Measurements from ENCODE around the gene NFYC.
"Not testable (repeated sequence)": the region's sequence is repeated elsewhere in the genome, so short reads cannot be mapped to it uniquely, and the experiment has no call there.

NFYC gene

GRCh38 chr1:40720493-40720892 is 29.0 kb downstream of the NFYC start:
- no peaks in the 10 kb centered on the region for H3K36me3 ChIP-seq (ENCODE audit: insufficient read depth, low read length)
- H3K27me3 ChIP-seq (ENCODE audit: insufficient read depth, low read length) = no peaks in the 10 kb centered on the region
- H3K4me3 ChIP-seq (ENCODE audit: low read depth, low read length) = no peak overlapping the region
- H3K79me2 ChIP-seq (ENCODE audit: control insufficient read depth, insufficient read depth, low read length, unreplicated experiment) = peaks cover 12% of the 10 kb centered on the region
- H3K4me1 ChIP-seq (ENCODE audit: control insufficient read depth, insufficient read depth, low read length, unreplicated experiment) = no peaks in the 10 kb centered on the region
- H2AFZ ChIP-seq (ENCODE audit: low read length, unreplicated experiment) = no peak overlapping the region
- H3K27ac ChIP-seq (ENCODE audit: low read depth, low read length) = no peak overlapping the region

DNA sequence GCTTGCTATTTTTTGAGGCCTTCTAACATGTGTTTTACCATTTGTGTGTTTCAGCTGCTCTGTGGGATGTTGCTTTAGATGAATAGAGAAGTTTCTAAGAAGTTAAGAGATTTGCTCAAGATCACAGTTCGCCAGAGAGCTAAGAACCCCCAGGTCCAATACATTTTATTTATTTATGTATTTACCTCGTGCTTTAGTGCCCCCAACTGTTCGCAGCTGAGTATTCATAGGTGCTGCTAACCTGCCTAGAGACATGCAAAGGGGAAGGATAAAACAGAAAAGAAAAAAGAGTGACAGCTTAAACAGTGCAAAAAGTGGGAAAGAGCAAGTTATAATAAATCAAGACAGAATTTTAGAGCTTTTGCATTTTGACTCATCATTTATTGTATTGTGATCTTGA is 31.1 kb downstream of the NFYC start:
- Histone ChIP-seq H3K4me1 (ENCODE audit: control insufficient read depth, insufficient read depth, low read length, unreplicated experiment) (no peaks in the 10 kb centered on the region), H3K27me3 (ENCODE audit: insufficient read depth, low read length) (no peaks in the 10 kb centered on the region), H3K79me2 (ENCODE audit: control insufficient read depth, insufficient read depth, low read length, unreplicated experiment) (peaks cover 10% of the 10 kb centered on the region), H3K36me3 (ENCODE audit: insufficient read depth, low read length) (no peaks in the 10 kb centered on the region), H2AFZ (ENCODE audit: low read length, unreplicated experiment) (no peak overlapping the region), H3K4me3 (ENCODE audit: low read depth, low read length) (no peak overlapping the region), H3K27ac (ENCODE audit: low read depth, low read length) (no peak overlapping the region)

DNA sequence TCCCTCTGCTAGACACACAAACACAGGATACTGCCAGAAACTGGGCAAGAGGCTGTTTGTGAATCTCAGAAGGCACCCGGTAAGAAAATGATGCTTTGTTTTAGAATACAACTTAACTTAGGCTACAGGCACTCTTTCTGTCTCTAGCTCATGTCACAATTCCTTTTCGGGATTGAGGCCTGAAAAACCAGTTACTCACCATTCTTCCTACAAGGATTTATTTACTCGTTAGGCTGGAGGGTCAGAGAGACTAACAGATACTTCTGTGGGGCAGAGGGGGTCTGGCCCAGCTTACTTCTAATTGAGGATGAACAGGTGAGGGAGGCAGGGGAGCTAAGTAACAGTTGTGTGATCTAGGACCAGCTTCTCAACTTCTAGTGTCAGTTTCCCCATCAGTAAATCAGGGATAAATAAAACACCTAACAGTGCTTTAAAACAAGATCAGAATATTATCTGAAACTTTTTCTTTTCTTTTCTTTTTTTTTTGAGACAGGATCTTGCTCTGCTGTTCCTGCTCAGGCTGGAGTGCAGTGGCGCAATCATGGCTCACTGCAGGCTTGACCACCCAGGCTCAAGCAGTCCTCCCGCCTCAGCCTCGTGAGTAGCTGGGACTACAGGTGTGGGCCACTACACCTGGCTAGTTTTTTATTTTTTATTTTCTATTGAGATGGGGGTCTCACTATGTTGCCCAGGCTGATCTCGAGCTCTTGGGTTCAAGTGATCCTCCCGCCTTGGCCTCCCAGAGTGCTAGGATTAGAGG is 31.9 kb downstream of the NFYC start:
- H3K79me2 ChIP-seq (ENCODE audit: control insufficient read depth, insufficient read depth, low read length, unreplicated experiment) = peaks cover 10% of the 10 kb centered on the region

DNA sequence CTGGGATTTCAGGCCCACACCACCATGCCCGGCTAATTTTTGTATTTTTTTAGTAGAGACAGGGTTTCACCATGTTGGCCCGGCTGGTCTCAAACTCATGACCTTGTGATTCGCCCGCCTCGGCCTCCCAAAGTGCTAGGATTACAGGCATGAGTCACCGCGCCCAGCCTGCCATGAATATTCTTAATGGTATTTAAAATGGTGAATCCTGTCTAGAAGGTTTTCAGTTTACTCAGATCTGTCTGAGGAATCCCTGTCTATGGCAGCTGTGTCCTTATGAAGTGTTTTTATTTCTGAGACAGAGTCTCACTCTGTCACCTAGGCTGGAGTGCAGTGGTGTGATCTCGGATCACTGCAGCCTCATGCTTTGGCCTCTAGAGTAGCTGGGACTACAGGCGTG is 36.2 kb downstream of the NFYC start:
- not testable (repeated sequence) for H3K36me3 ChIP-seq (ENCODE audit: insufficient read depth, low read length); H3K4me3 ChIP-seq (ENCODE audit: low read depth, low read length); H2AFZ ChIP-seq (ENCODE audit: low read length, unreplicated experiment); H3K27me3 ChIP-seq (ENCODE audit: insufficient read depth, low read length); H3K27ac ChIP-seq (ENCODE audit: low read depth, low read length); H3K4me1 ChIP-seq (ENCODE audit: control insufficient read depth, insufficient read depth, low read length, unreplicated experiment)
- peaks cover 13% of the 10 kb centered on the region for H3K79me2 ChIP-seq (ENCODE audit: control insufficient read depth, insufficient read depth, low read length, unreplicated experiment)

More for the DNA sequence above, 31.9 kb downstream of the NFYC start:
- no peaks in the 10 kb centered on the region for H3K27me3 ChIP-seq (ENCODE audit: insufficient read depth, low read length)
- H2AFZ ChIP-seq (ENCODE audit: low read length, unreplicated experiment) = no peak overlapping the region
- no peaks in the 10 kb centered on the region for H3K36me3 ChIP-seq (ENCODE audit: insufficient read depth, low read length)
- no peak overlapping the region for H3K4me3 ChIP-seq (ENCODE audit: low read depth, low read length)
- no peaks in the 10 kb centered on the region for H3K4me1 ChIP-seq (ENCODE audit: control insufficient read depth, insufficient read depth, low read length, unreplicated experiment)
- no peak overlapping the region for H3K27ac ChIP-seq (ENCODE audit: low read depth, low read length)

- H3K27me3 ChIP-seq (ENCODE audit: insufficient read depth, low read length); H3K27ac ChIP-seq (ENCODE audit: low read depth, low read length); H3K36me3 ChIP-seq (ENCODE audit: insufficient read depth, low read length); H2AFZ ChIP-seq (ENCODE audit: low read length, unreplicated experiment); H3K4me1 ChIP-seq (ENCODE audit: control insufficient read depth, insufficient read depth, low read length, unreplicated experiment); H3K4me3 ChIP-seq (ENCODE audit: low read depth, low read length): not testable (repeated sequence)
- peaks cover 13% of the 10 kb centered on the region for H3K79me2 ChIP-seq (ENCODE audit: control insufficient read depth, insufficient read depth, low read length, unreplicated experiment)
Measured at GRCh38 chr1:40729316-40729862, 37.9 kb downstream of the NFYC start.

DNA sequence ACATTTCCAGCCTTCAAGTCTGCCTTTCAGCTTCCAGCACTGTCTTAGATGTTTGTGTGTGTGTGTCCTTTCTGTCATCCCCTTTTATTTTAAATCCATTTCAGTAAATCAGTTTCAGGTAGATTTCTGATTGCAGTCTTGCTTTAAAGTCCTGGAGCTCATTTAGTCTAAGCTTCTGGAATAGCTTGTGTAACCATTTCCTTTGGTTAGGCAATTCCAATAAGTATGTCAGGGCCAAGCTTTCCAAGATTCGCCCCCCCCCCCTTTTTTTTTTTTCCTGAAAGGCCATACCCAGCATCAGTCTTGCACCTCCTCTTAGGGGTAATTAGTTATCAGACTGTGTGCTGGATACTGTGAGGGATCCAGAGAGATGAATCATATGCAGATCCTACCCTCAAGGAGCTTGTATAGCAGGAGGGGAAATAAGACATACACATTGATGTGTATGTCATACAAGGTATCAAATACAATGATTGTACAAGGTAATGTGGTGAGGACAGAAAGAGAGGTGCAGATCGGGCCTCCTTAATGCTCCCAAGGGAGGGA is 41.3 kb downstream of the NFYC start:
- H3K4me1 ChIP-seq (ENCODE audit: control insufficient read depth, insufficient read depth, low read length, unreplicated experiment) = no peaks in the 10 kb centered on the region
- H3K79me2 ChIP-seq (ENCODE audit: control insufficient read depth, insufficient read depth, low read length, unreplicated experiment) = peaks cover 18% of the 10 kb centered on the region
- no peaks in the 10 kb centered on the region for H3K27me3 ChIP-seq (ENCODE audit: insufficient read depth, low read length)
- H2AFZ ChIP-seq (ENCODE audit: low read length, unreplicated experiment) = no peak overlapping the region
- no peak overlapping the region for H3K4me3 ChIP-seq (ENCODE audit: low read depth, low read length)
- H3K27ac ChIP-seq (ENCODE audit: low read depth, low read length) = no peak overlapping the region
- no peaks in the 10 kb centered on the region for H3K36me3 ChIP-seq (ENCODE audit: insufficient read depth, low read length)

DNA sequence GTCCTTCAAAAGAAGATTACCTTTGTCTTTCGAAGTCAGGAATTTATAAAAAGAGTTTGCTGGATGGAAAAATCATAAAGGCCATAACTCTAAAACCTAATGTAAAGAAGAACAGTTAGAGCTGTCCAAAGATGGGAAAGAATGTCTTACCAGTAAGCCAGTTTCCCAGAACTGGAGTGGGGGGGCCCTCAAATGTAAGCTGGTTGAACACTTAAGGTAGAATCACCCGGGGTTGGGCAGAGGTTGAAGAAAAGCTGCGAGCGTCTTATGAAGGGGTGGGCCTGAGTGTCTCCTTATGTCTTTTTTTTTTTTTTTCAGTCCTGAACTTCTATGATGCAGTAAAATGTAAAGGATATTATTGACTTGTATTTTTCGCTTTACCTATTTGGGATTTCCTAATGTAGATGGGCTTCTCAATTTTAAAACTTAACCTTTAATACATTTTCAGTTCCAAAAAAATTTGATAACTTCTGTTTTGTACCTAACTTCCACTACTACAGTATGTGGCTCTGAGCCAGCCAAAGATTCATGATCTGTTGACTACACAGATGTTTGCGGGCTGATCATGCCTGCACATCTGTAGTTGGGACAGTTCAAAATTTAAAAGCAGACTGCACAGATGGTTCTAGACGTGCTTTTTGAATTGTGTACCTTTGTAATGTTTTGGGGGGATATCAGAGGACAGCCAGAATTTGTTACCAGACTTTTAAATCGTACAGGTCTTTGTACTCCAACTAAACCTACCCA is 43.6 kb downstream of the NFYC start:
- Histone ChIP-seq H2AFZ (ENCODE audit: low read length, unreplicated experiment) (no peak overlapping the region), H3K79me2 (ENCODE audit: control insufficient read depth, insufficient read depth, low read length, unreplicated experiment) (peaks cover 13% of the 10 kb centered on the region), H3K36me3 (ENCODE audit: insufficient read depth, low read length) (peaks cover 16% of the 10 kb centered on the region), H3K4me3 (ENCODE audit: low read depth, low read length) (no peak overlapping the region), H3K27me3 (ENCODE audit: insufficient read depth, low read length) (no peaks in the 10 kb centered on the region), H3K4me1 (ENCODE audit: control insufficient read depth, insufficient read depth, low read length, unreplicated experiment) (no peaks in the 10 kb centered on the region), H3K27ac (ENCODE audit: low read depth, low read length) (no peak overlapping the region)

DNA sequence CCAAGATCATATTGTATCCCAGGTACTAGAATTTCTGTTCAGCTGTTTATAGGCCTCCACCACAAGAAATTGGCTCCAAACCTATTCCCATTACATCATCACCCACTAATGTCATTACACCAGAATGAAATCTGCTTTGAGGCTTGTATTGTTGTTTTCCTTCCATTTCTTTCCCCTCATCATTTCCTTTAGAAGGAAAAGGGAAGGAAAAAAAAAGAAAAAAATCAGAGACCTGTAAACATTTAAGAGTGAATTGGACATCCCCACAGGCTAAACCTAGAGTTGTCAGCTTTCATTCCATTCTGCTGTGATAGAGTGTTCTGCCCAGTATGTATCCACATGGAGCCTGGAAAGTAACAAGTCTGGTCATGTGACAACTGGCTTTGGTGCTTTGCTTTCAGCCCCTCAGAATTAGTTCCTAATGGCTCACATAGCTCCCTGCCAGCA is 44.6 kb downstream of the NFYC start:
- Histone ChIP-seq H3K79me2 (ENCODE audit: control insufficient read depth, insufficient read depth, low read length, unreplicated experiment) (peaks cover 8% of the 10 kb centered on the region), H3K27me3 (ENCODE audit: insufficient read depth, low read length) (no peaks in the 10 kb centered on the region), H3K4me1 (ENCODE audit: control insufficient read depth, insufficient read depth, low read length, unreplicated experiment) (no peaks in the 10 kb centered on the region), H3K27ac (ENCODE audit: low read depth, low read length) (no peak overlapping the region; the same call in 1 of the 2 replicates), H3K36me3 (ENCODE audit: insufficient read depth, low read length) (peaks cover 20% of the 10 kb centered on the region), H2AFZ (ENCODE audit: low read length, unreplicated experiment) (no peak overlapping the region), H3K4me3 (ENCODE audit: low read depth, low read length) (no peak overlapping the region)

GRCh38 chr1:40738831-40739230 is 47.3 kb downstream of the NFYC start:
- Histone ChIP-seq H2AFZ (ENCODE audit: low read length, unreplicated experiment) (no peak overlapping the region), H3K27ac (ENCODE audit: low read depth, low read length) (no peak overlapping the region), H3K4me3 (ENCODE audit: low read depth, low read length) (no peak overlapping the region), H3K27me3 (ENCODE audit: insufficient read depth, low read length) (no peaks in the 10 kb centered on the region), H3K4me1 (ENCODE audit: control insufficient read depth, insufficient read depth, low read length, unreplicated experiment) (no peaks in the 10 kb centered on the region), H3K36me3 (ENCODE audit: insufficient read depth, low read length) (peaks cover 20% of the 10 kb centered on the region), H3K79me2 (ENCODE audit: control insufficient read depth, insufficient read depth, low read length, unreplicated experiment) (peaks cover 5% of the 10 kb centered on the region)

DNA sequence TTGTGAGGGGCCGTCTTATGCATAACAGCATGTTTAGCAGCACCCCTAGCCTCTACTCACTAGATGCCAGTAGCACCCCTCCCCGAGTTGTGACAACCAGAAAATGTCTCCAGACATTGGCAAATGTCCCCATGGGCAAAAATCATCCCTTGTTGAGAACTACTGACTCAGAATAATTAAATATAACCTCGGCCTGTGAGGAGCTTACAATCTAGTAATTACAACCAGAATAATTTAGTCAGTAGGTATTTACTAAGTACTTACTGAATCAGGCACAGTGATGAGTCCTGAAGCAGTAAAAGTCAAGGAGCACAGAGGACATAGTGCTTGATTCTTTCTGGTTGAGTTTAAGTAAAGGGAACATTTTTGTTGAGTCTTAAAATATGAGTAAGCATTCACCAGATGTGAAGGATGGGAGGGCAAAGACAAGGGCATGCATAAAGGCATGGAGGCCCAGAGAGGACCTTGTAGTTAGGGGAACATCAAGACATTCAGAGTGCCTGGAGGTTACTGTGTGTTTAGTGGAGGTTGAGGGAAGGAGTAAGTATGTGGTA is 48.0 kb downstream of the NFYC start:
- Histone ChIP-seq H3K36me3 (ENCODE audit: insufficient read depth, low read length) (peaks cover 20% of the 10 kb centered on the region), H3K27ac (ENCODE audit: low read depth, low read length) (no peak overlapping the region), H2AFZ (ENCODE audit: low read length, unreplicated experiment) (no peak overlapping the region), H3K4me1 (ENCODE audit: control insufficient read depth, insufficient read depth, low read length, unreplicated experiment) (no peaks in the 10 kb centered on the region), H3K4me3 (ENCODE audit: low read depth, low read length) (no peak overlapping the region), H3K27me3 (ENCODE audit: insufficient read depth, low read length) (no peaks in the 10 kb centered on the region), H3K79me2 (ENCODE audit: control insufficient read depth, insufficient read depth, low read length, unreplicated experiment) (peaks cover 5% of the 10 kb centered on the region)

Measured in ACC112 (cell line).